Astrocyte (in vitro differentiated cells and primary cell): ENCODE results near the gene MAP4K4.

Experiments used
- CTCF ChIP-seq: IDR thresholded peaks from 2 replicates; pipeline ENCODE4 v1.5.1; 2011; ENCODE audit warnings: low read depth, mild to moderate bottlenecking, inconsistent platforms, low read length, moderate library complexity; ENCODE audit not compliant: insufficient read depth
- EZH2 ChIP-seq: IDR thresholded peaks from 2 replicates; pipeline ENCODE4 v1.6.1; 2012; ENCODE audit warnings: mild to moderate bottlenecking, low read length, inconsistent platforms; ENCODE audit not compliant: insufficient read depth

- TF ChIP-seq CTCF (no peak), EZH2 (no peak)
Measured at GRCh38 chr2:101679037-101679726, 18.3 kb upstream of the MAP4K4 start.
